HepG2 (cell line): Measurements from ENCODE around the gene MCMBP. TPM values are rescaled to one million over a fixed set of nuclear protein-coding genes. Genes with fewer than 3 reads are reported as not detected.
A peak's percentile ranks its signal among the peaks of the same experiment; 100 is the strongest.

Source experiments
- ARNT2 ChIP-seq: sonication (generic); formaldehyde crosslinking; IDR thresholded peaks from 2 replicates; pipeline ENCODE4 v1.8.0; 2022; ENCODE audit warnings: mild to moderate bottlenecking, low read depth, missing genetic modification reagents, moderate library complexity
- CBX1 ChIP-seq: IDR thresholded peaks from one replicate; pipeline ENCODE4 v1.6.1; 2016; ENCODE audit warnings: antibody characterized with exemption, low read depth
- CCAR2 ChIP-seq: fragments of 200-400 bp; formaldehyde crosslinking; optimal IDR thresholded peaks from 2 replicates; pipeline ENCODE3; 2018; ENCODE audit warnings: low read depth, mild to moderate bottlenecking, low read length, moderate library complexity
- IRF1 ChIP-seq: sonication (generic); formaldehyde crosslinking; IDR thresholded peaks from 2 replicates; pipeline ENCODE4 v1.4.0; 2020; ENCODE audit warnings: low read depth, mild to moderate bottlenecking, missing genetic modification reagents
- MXD3 ChIP-seq: IDR thresholded peaks from 2 replicates; pipeline ENCODE4 v1.6.1; 2016; ENCODE audit warnings: mild to moderate bottlenecking, missing biosample characterization, missing genetic modification reagents
- NCOA2 ChIP-seq: sonication (generic); formaldehyde crosslinking; IDR thresholded peaks from 2 replicates; pipeline ENCODE4 v1.8.0; 2022; ENCODE audit warnings: inconsistent platforms
- REPIN1 ChIP-seq: sonication (generic); formaldehyde crosslinking; IDR thresholded peaks from 2 replicates; pipeline ENCODE4 v1.8.0; 2022; ENCODE audit warnings: missing genetic modification reagents, low read depth, mild to moderate bottlenecking, borderline replicate concordance
- RFXAP ChIP-seq: sonication (generic); formaldehyde crosslinking; IDR thresholded peaks from 2 replicates; pipeline ENCODE4 v1.4.0; 2020; ENCODE audit warnings: missing genetic modification reagents, borderline replicate concordance
- THYN1 ChIP-seq: sonication (generic); formaldehyde crosslinking; IDR thresholded peaks from 2 replicates; pipeline ENCODE4 v1.8.1; 2023; ENCODE audit warnings: low read depth, mild to moderate bottlenecking, moderate library complexity, missing genetic modification reagents, borderline replicate concordance
- TOPORS ChIP-seq: sonication (generic); formaldehyde crosslinking; IDR thresholded peaks from 2 replicates; pipeline ENCODE4 v1.8.0; 2023; ENCODE audit warnings: mild to moderate bottlenecking, missing genetic modification reagents
- U2AF2 ChIP-seq: fragments of 200-400 bp; formaldehyde crosslinking; IDR thresholded peaks from 2 replicates; pipeline ENCODE4 v1.6.1; 2017; ENCODE audit warnings: low read depth, mild to moderate bottlenecking, low read length
- ZFP1 ChIP-seq: IDR thresholded peaks from 2 replicates; pipeline ENCODE4 v1.6.1; 2016
- ZMAT3 ChIP-seq: sonication (generic); formaldehyde crosslinking; conservative IDR thresholded peaks from 2 replicates; pipeline ENCODE4 v1.7.0; 2021; ENCODE audit warnings: missing genetic modification reagents
- ZMYM2 ChIP-seq: sonication (generic); formaldehyde crosslinking; IDR thresholded peaks from 2 replicates; pipeline ENCODE4 v1.8.0; 2022; ENCODE audit warnings: mild to moderate bottlenecking, missing genetic modification reagents
- ZNF235 ChIP-seq: sonication (generic); formaldehyde crosslinking; IDR thresholded peaks from 2 replicates; pipeline ENCODE4 v1.8.1; 2023; ENCODE audit warnings: mild to moderate bottlenecking, missing genetic modification reagents, borderline replicate concordance
- ZNF446 ChIP-seq: sonication (generic); formaldehyde crosslinking; IDR thresholded peaks from 2 replicates; pipeline ENCODE4 v1.5.0; 2020; ENCODE audit warnings: mild to moderate bottlenecking, missing genetic modification reagents
- ZNF501 ChIP-seq: sonication (generic); formaldehyde crosslinking; IDR thresholded peaks from 2 replicates; pipeline ENCODE4 v1.5.1; 2020; ENCODE audit warnings: mild to moderate bottlenecking, moderate library complexity, missing genetic modification reagents
- ZNF572 ChIP-seq: sonication (generic); formaldehyde crosslinking; IDR thresholded peaks from 2 replicates; pipeline ENCODE4 v1.5.1; 2020; ENCODE audit warnings: mild to moderate bottlenecking, missing genetic modification reagents
- ZNF577 ChIP-seq: sonication (generic); formaldehyde crosslinking; IDR thresholded peaks from 2 replicates; pipeline ENCODE4 v1.4.0; 2020; ENCODE audit warnings: mild to moderate bottlenecking, low read depth, missing genetic modification reagents, borderline replicate concordance
- ZNF644 ChIP-seq: IDR thresholded peaks from 2 replicates; pipeline ENCODE4 v1.6.1; 2016; ENCODE audit warnings: low read depth
- polyA plus RNA-seq, 8 experiments: library from polyadenylated mRNA; depleted of rRNA in 3 of 8; stranded (reverse) in 7 of 8; unstranded in 1 of 8; fragments of >200 nt; fragmentation: Illumina TruSeq in 4 of 8; extraction: Trizol in 4 of 8; gene quantifications; 2 replicates each; pipeline versions ENCODE4 v1.2.1 to v1.2.3, GENCODE V29; 2011 to 2016; ENCODE audit warnings: low read depth in 4 of 8, missing spikeins in 1 of 8, mixed read lengths in 1 of 8; ENCODE audit not compliant: insufficient read depth in 1 of 8
- total RNA-seq, 5 experiments: library from RNA; depleted of rRNA; stranded (reverse); fragments of >200 nt; fragmentation: Illumina TruSeq; extraction: Trizol; gene quantifications; 2 replicates each; pipeline ENCODE4 v1.2.3, GENCODE V29; 2016; ENCODE audit warnings: low read depth in 1 of 5
- TF ChIP-seq, protein P1 (sequence below): sonication (generic); formaldehyde crosslinking; IDR thresholded peaks from 2 replicates; pipeline ENCODE4 v1.8.0; 2022; ENCODE audit warnings: missing genetic modification reagents, mild to moderate bottlenecking, inconsistent platforms, borderline replicate concordance
- TF ChIP-seq, protein P2 (sequence below): sonication (generic); formaldehyde crosslinking; IDR thresholded peaks from 2 replicates; pipeline ENCODE4 v1.4.0; 2020; ENCODE audit warnings: mild to moderate bottlenecking, missing genetic modification reagents
- TF ChIP-seq, protein P3 (sequence below): sonication (generic); formaldehyde crosslinking; IDR thresholded peaks from 2 replicates; pipeline ENCODE4 v1.5.1; 2020; ENCODE audit warnings: mild to moderate bottlenecking, missing genetic modification reagents

The MCMBP gene
- total and polyA plus RNA-seq, 2 of the 13 experiments (the other 11 are each of a cell fraction or from before 2014, with no cell fraction given): 35.7 to 62.4 TPM

- TF ChIP-seq ZNF235 (CRISPR knock-in tag) (no peak), THYN1 (CRISPR knock-in tag) (no peak), ZNF577 (CRISPR knock-in tag) (no peak), IRF1 (CRISPR knock-in tag) (no peak), ZMAT3 (CRISPR knock-in tag) (no peak), ZNF572 (no peak), ZFP1 (CRISPR knock-in tag) (no peak), U2AF2 (no peak), ZNF644 (no peak), ARNT2 (CRISPR knock-in tag) (no peak), RFXAP (CRISPR knock-in tag) (no peak), ZMYM2 (CRISPR knock-in tag) (no peak), TOPORS (CRISPR knock-in tag) (no peak), MXD3 (CRISPR knock-in tag) (no peak), CCAR2 (no peak), NCOA2 (peak; percentile 18; the same call in 1 of the 2 replicates), ZNF446 (CRISPR knock-in tag) (no peak), CBX1 (no peak), REPIN1 (CRISPR knock-in tag) (no peak), ZNF501 (CRISPR knock-in tag) (no peak)
- TF ChIP-seq, protein P1, sequence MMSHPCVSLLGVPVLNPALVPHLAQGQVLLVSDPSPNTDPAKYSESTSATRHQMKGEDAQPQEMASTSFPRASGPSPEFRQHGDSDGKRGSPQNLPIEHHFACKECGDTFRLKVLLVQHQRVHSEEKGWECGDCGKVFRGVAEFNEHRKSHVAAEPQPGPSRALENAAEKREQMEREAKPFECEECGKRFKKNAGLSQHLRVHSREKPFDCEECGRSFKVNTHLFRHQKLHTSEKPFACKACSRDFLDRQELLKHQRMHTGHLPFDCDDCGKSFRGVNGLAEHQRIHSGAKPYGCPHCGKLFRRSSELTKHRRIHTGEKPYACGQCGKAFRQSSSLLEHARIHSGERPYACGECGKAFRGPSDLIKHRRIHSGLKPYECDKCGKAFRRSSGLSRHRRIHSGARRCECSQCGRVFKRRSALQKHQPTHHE (CRISPR knock-in tag): no peak
- TF ChIP-seq, protein P2, sequence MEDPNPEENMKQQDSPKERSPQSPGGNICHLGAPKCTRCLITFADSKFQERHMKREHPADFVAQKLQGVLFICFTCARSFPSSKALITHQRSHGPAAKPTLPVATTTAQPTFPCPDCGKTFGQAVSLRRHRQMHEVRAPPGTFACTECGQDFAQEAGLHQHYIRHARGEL (CRISPR knock-in tag): no peak
- TF ChIP-seq, protein P3, sequence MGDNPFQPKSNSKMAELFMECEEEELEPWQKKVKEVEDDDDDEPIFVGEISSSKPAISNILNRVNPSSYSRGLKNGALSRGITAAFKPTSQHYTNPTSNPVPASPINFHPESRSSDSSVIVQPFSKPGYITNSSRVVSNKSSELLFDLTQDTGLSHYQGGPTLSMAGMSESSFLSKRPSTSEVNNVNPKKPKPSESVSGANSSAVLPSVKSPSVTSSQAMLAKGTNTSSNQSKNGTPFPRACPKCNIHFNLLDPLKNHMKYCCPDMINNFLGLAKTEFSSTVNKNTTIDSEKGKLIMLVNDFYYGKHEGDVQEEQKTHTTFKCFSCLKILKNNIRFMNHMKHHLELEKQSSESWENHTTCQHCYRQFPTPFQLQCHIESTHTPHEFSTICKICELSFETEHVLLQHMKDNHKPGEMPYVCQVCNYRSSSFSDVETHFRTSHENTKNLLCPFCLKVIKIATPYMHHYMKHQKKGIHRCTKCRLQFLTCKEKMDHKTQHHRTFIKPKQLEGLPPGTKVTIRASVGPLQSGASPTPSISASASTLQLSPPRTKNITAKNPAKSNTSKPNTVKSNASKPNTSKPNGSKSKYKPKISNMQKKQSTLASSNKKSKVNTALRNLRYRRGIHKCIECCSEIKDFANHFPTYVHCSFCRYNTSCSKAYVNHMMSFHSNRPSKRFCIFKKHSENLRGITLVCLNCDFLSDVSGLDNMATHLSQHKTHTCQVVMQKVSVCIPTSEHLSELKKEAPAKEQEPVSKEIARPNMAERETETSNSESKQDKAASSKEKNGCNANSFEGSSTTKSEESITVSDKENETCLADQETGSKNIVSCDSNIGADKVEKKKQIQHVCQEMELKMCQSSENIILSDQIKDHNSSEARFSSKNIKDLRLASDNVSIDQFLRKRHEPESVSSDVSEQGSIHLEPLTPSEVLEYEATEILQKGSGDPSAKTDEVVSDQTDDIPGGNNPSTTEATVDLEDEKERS (CRISPR knock-in tag): no peak
Observed at GRCh38 chr10:119786117-119786769, 86.4 kb downstream of the MCMBP start (continued).
